Left lung (tissue), 10 donors: ENCODE data around the gene FAM50A. TPM values are rescaled to one million over a fixed set of nuclear protein-coding genes. Genes with fewer than 3 reads are reported as not detected.

Source experiments
- ATAC-seq: fragments of 200-7000 bp; cut with Tn5 transposase; one replicate; pipeline ENCODE4 v1.9.1; 2020; ENCODE audit warnings: moderate library complexity
- DNase-seq, 4 donors: peaks; one replicate each; pipeline ENCODE4 v3.0.0-alpha.2; 2013 to 2020
- H3K27ac ChIP-seq, 2 donors: fragments of 200-600 bp; sonication (generic) in 1 of 2; one replicate each; pipeline versions ENCODE4 v1.5.0 to v1.8.0; 2020 to 2021
- H3K27me3 ChIP-seq, 2 donors: fragments of 200-600 bp; sonication (generic) in 1 of 2; one replicate each; pipeline versions ENCODE4 v1.5.0 to v1.8.0; 2020 to 2021
- H3K36me3 ChIP-seq, 2 donors: fragments of 200-600 bp; sonication (generic) in 1 of 2; one replicate each; pipeline versions ENCODE4 v1.5.0 to v1.8.0; 2020 to 2021
- H3K4me1 ChIP-seq, 2 donors: fragments of 200-600 bp; one replicate each; pipeline ENCODE4 v1.8.0; 2021
- H3K4me3 ChIP-seq, 2 donors: fragments of 200-600 bp; sonication (generic) in 1 of 2; one replicate each; pipeline versions ENCODE4 v1.5.0 to v1.8.0; 2020 to 2021; ENCODE audit warnings: mild to moderate bottlenecking in 1 of 2
- H3K9me3 ChIP-seq, 2 donors: fragments of 200-600 bp; sonication (generic) in 1 of 2; one replicate each; pipeline versions ENCODE4 v1.5.0 to v1.8.0; 2020 to 2021
- CTCF ChIP-seq, 2 donors: fragments of 200-600 bp; sonication (generic) in 1 of 2; IDR thresholded peaks; one replicate each; pipeline versions ENCODE4 v1.5.0 to v1.8.0; 2021; ENCODE audit warnings: antibody characterized with exemption in 2 of 2
- intact Hi-C, 2 donors: fragments of 100-400 bp; cut with DNase I; formaldehyde crosslinking; loops; one replicate each; pipeline versions ENCODE4 v1.11.2 to v1.14.2; 2022
- polyA plus RNA-seq, 6 donors: library from polyadenylated mRNA; unstranded; fragments of 120-200 nt; gene quantifications; one replicate each; pipeline ENCODE4 v1.2.1, GENCODE V29; 2013; ENCODE audit not compliant: insufficient read length in 6 of 6
- total RNA-seq, 2 donors: library from RNA; stranded (reverse); fragmentation: NEBNext Ultra II Directional; extraction: Animal tissue kit (Norgen Biotek cat#: 25700); gene quantifications; one replicate each; pipeline ENCODE4 v1.2.1, GENCODE V29; 2021
- donor health status: DM: no; HTN: yes; CAD: no.
- donor health status: DM: no; HTN: no; CAD: no.

Gene FAM50A
- total and polyA plus RNA-seq, 8 donors = 43.1 to 82.1 (median 49.1) TPM

- H3K27me3 ChIP-seq = no peaks in the 10 kb centered on the region
- intact Hi-C loops = no loop called here
- H3K27ac ChIP-seq = no peak overlapping the region
- H3K9me3 ChIP-seq = no peaks in the 10 kb centered on the region
- no peak for TF ChIP-seq CTCF (IDR thresholded peaks at IDR 0.05)
- ATAC-seq (no peak), DNase-seq (no peak)
- H3K4me1 ChIP-seq = peaks cover 0 to 25% of the 10 kb centered on the region in 2 donors
- H3K36me3 ChIP-seq = peaks cover 0 to 50% of the 10 kb centered on the region in 2 donors
- H3K4me3 ChIP-seq = no peak overlapping the region
Observed at GRCh38 chrX:154439841-154440240, 4.1 kb upstream of the FAM50A start.

DNA sequence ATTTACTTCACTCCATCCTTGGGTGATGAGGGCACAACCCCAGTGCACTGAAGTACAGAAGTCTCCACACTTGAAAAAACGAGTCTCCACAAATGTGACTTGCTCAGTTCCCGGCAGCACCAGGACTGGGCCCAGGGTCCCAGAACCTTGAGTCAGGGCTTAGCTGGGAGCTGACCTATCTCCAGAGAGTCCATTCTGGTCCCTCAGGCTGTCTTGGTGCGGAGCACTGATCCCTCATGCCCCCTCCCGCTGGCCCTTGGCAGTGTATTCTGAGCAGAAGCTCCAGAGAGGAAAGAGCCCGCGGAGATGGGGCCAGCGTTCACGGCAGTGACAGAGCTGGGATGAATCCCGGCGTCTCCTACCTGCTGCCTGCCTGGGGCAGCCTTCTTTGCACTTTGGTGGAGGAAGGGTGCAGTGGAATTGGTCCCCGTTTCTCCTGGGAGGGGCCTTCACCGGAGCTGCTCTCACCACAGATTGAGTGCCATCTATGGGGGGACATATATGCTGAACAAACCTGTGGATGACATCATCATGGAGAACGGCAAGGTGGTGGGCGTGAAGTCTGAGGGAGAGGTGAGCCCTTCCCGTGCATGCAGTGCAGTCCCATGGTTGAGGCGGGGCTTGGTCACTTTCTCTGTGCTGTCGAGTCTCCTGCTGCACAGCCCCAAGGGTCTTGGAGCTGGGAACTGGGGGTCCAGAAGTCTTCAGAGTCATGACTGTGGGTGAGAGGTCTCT, 3.2 kb upstream of the FAM50A start:
- peaks cover 0 to 33% of the 10 kb centered on the region in 2 donors for H3K4me1 ChIP-seq
- no peak overlapping the region for H3K4me3 ChIP-seq
- H3K27ac ChIP-seq = no peak overlapping the region
- no peak for DNase-seq
- no peak for ATAC-seq
- intact Hi-C loops = no loop called here
- no peaks in the 10 kb centered on the region for H3K9me3 ChIP-seq
- no peaks in the 10 kb centered on the region for H3K27me3 ChIP-seq
- TF ChIP-seq CTCF (IDR thresholded peaks at IDR 0.05) = no peak
- peaks cover 0 to 41% of the 10 kb centered on the region in 2 donors for H3K36me3 ChIP-seq

- no peak for TF ChIP-seq CTCF (IDR thresholded peaks at IDR 0.05)
- DNase-seq (no peak), ATAC-seq (no peak)
- Histone ChIP-seq H3K36me3 (peaks cover 0 to 44% of the 10 kb centered on the region in 2 donors), H3K4me3 (no peak overlapping the region), H3K27ac (no peak overlapping the region), H3K27me3 (no peaks in the 10 kb centered on the region), H3K9me3 (no peaks in the 10 kb centered on the region), H3K4me1 (peaks cover 0 to 26% of the 10 kb centered on the region in 2 donors)
- intact Hi-C loops = no loop called here
Observed at GRCh38 chrX:154441564-154441963, 2.4 kb upstream of the FAM50A start.

GRCh38 chrX:154441984-154442707, 1.8 kb upstream of the FAM50A start:
- intact Hi-C loops = no loop called here
- no peaks in the 10 kb centered on the region for H3K27me3 ChIP-seq
- ATAC-seq (no peak), DNase-seq (no peak)
- no peak overlapping the region for H3K27ac ChIP-seq
- H3K4me3 ChIP-seq = no peak overlapping the region
- H3K4me1 ChIP-seq = peaks cover 0 to 26% of the 10 kb centered on the region in 2 donors
- peaks cover 0 to 48% of the 10 kb centered on the region in 2 donors for H3K36me3 ChIP-seq
- no peak for TF ChIP-seq CTCF (IDR thresholded peaks at IDR 0.05)
- no peaks in the 10 kb centered on the region for H3K9me3 ChIP-seq

DNA sequence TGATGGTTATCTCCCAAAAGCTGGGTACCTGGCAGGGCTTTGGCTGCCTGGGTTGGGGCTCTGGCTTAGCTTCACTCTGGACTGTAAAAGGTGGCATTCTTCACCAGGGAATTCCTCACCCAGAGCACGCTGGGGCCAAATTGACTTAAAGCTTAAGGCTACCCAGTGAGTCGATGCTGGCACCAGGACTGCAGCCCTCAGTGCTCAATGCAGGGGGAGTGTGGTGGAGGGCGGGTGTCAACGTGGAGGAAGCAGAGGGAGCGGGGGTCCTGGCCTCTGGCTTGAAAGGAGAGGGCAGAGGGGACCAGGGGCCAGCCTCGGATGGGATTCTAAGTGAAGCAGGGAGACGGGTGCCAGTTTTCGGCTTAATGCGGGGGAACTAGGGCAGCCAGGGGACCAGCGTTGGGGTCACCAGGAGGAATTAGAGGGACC, 446 bp upstream of the FAM50A start:
- DNase-seq (no peak), ATAC-seq (peak; percentile 5)
- Histone ChIP-seq H3K27me3 (no peaks in the 10 kb centered on the region), H3K4me1 (peaks cover 0 to 19% of the 10 kb centered on the region in 2 donors), H3K36me3 (peaks cover 0 to 56% of the 10 kb centered on the region in 2 donors), H3K27ac (peak overlapping the region; percentile 58 to 67), H3K9me3 (no peaks in the 10 kb centered on the region), H3K4me3 (peak overlapping the region in 1 of 2 donors; percentile 66)
- no peak for TF ChIP-seq CTCF (IDR thresholded peaks at IDR 0.05)
- intact Hi-C loops = no loop called here
